Hematopoietic multipotent progenitor cell (in vitro differentiated cells): ENCODE data around the gene HES5. TPM values are rescaled to one million over a fixed set of nuclear protein-coding genes. Genes with fewer than 3 reads are reported as not detected.

Experiments used
- DNase-seq, 3 donors: peaks; one replicate each; pipeline ENCODE4 v3.0.0-alpha.2; 2011 to 2015; ENCODE audit warnings: low read depth in 2 of 3, low spot score in 2 of 3
- total RNA-seq: library from RNA; depleted of rRNA; stranded (reverse); fragments of >200 nt; gene quantifications from one replicate; pipeline ENCODE4 v1.2.3, GENCODE V29; 2012

The HES5 gene
- total RNA-seq, 1 donor = not detected

- DNase-seq = no peak
These were observed 17.4 kb upstream of the HES5 start for GRCh38 chr1:2547210-2548067.

GRCh38 chr1:2546515-2547209, 16.6 kb upstream of the HES5 start:
- DNase-seq = peak in 2 of 3 donors; percentile 78 to 83

- peak in 2 of 3 donors; percentile 88 to 92 for DNase-seq
These were observed 15.9 kb upstream of the HES5 start for GRCh38 chr1:2545754-2546514.

GRCh38 chr1:2544875-2545640, 15.0 kb upstream of the HES5 start:
- DNase-seq = no peak

- no peak for DNase-seq
These were observed 14.2 kb upstream of the HES5 start for GRCh38 chr1:2544093-2544874.

GRCh38 chr1:2543543-2544092, 13.6 kb upstream of the HES5 start:
- peak in 1 of 3 donors; percentile 44 for DNase-seq

- DNase-seq = no peak
These were observed 12.3 kb upstream of the HES5 start for GRCh38 chr1:2542246-2542915.

- no peak for DNase-seq
These were observed 11.7 kb upstream of the HES5 start for GRCh38 chr1:2541619-2542245.

GRCh38 chr1:2540816-2541492, 10.9 kb upstream of the HES5 start:
- no peak for DNase-seq

- peak in 1 of 3 donors; percentile 43 for DNase-seq
These were observed 9.3 kb upstream of the HES5 start for GRCh38 chr1:2539312-2539907.

- DNase-seq = no peak
These were observed 8.8 kb upstream of the HES5 start for GRCh38 chr1:2538872-2539271.

GRCh38 chr1:2538376-2538775, 8.3 kb upstream of the HES5 start:
- DNase-seq = no peak

GRCh38 chr1:2537784-2538115, 7.7 kb upstream of the HES5 start:
- no peak for DNase-seq

GRCh38 chr1:2535981-2536380, 5.9 kb upstream of the HES5 start:
- no peak for DNase-seq

GRCh38 chr1:2535455-2535854, 5.4 kb upstream of the HES5 start:
- no peak for DNase-seq

- no peak for DNase-seq
These were observed 4.8 kb upstream of the HES5 start for GRCh38 chr1:2534687-2535441.

- DNase-seq = no peak
These were observed 4.2 kb upstream of the HES5 start for GRCh38 chr1:2534315-2534686.
